A549 (cell line): ENCODE results near the gene ATP6V0A4.

Source experiments
- BHLHE40 ChIP-seq: IDR thresholded peaks from 2 replicates; pipeline ENCODE4 v1.6.1; 2012; ENCODE audit warnings: low read depth, low read length, inconsistent platforms
- CEBPB ChIP-seq, 2 experiments: fragments of >200 bp in 1 of 2; sonication (Bioruptor Twin) in 1 of 2; formaldehyde crosslinking in 1 of 2; IDR thresholded peaks; 2 replicates each; pipeline ENCODE4 v1.6.1; 2012 to 2016
- CTCF ChIP-seq: fragments of >200 bp; sonication (Bioruptor Twin); formaldehyde crosslinking; IDR thresholded peaks from 3 replicates; pipeline ENCODE4 v1.5.1; 2016
- PHF8 ChIP-seq: fragments of 200-600 bp; sonication (generic); IDR thresholded peaks from 2 replicates; pipeline ENCODE4 v1.6.1; 2016; ENCODE audit warnings: low read depth, mild to moderate bottlenecking, antibody characterized with exemption, moderate library complexity, borderline replicate concordance

GRCh38 chr7:138796038-138796615 lies 1.9 kb downstream of the ATP6V0A4 start:
- no peak for TF ChIP-seq CTCF
- TF ChIP-seq BHLHE40: no peak
- no peak for TF ChIP-seq CEBPB (IDR thresholded peaks at IDR 0.05)
- TF ChIP-seq PHF8: no peak
